ENCODE results near the gene NUDCD3.

NUDCD3 gene

DNA sequence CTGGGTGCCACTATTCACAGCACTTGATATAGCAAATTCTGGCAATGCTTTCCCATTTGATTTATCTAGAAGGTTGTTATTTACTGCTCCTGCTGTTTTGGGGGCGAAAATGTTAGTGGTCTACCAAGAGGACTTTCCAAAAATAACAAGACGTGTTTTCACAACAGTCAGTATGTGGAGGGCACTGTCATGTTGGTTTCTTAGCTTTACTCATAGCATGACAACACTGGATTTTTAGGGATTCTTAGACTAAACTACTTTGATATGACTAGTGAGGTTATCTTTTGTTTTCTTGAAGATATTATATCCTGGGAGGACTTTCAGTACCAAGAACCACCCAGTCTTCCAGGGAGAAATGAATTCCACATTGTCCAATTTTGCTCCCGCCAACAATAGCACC, 49.4 kb downstream of the NUDCD3 start:
- no peak overlapping the region for H3K4me3 Mint-ChIP-seq
- H3K27me3 Mint-ChIP-seq (ENCODE audit: low read depth) = no peaks in the 10 kb centered on the region
- no peak overlapping the region for H3K27ac Mint-ChIP-seq
- peaks cover 18% of the 10 kb centered on the region for H3K36me3 Mint-ChIP-seq (ENCODE audit: low read depth)
- no peaks in the 10 kb centered on the region for H3K4me1 Mint-ChIP-seq
- TF ChIP-seq, protein P1, sequence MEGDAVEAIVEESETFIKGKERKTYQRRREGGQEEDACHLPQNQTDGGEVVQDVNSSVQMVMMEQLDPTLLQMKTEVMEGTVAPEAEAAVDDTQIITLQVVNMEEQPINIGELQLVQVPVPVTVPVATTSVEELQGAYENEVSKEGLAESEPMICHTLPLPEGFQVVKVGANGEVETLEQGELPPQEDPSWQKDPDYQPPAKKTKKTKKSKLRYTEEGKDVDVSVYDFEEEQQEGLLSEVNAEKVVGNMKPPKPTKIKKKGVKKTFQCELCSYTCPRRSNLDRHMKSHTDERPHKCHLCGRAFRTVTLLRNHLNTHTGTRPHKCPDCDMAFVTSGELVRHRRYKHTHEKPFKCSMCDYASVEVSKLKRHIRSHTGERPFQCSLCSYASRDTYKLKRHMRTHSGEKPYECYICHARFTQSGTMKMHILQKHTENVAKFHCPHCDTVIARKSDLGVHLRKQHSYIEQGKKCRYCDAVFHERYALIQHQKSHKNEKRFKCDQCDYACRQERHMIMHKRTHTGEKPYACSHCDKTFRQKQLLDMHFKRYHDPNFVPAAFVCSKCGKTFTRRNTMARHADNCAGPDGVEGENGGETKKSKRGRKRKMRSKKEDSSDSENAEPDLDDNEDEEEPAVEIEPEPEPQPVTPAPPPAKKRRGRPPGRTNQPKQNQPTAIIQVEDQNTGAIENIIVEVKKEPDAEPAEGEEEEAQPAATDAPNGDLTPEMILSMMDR (IDR thresholded peaks at IDR 0.05; ENCODE audit: unreplicated experiment in 3 of 3) = no peak
- H3K9me3 Mint-ChIP-seq = no peaks in the 10 kb centered on the region

DNA sequence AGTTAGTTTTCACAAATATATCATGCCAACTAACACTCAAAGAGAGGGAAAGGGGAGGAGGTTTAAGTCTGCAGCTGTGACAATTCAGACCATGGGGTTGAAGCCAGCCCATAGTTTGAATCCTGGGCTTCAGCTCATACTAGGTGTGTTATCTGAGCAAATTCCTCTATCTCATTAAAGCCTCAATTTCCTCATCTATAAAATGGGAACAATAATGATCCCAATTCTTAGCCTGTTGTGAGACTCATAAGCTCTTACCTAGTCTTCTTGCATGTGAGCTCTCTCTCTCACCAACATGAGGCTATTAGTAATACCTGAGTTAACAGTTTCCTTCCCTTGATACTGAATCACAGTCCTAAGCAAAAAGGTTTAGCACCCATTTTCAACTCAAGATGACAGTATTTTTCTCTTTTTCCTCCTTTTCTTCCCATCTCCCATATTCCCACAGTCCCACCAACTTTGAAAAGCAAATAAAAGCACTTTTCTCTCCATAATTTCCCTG, 49.8 kb downstream of the NUDCD3 start:
- Mint-ChIP-seq H3K27me3 (ENCODE audit: low read depth) (no peaks in the 10 kb centered on the region), H3K27ac (no peak overlapping the region), H3K4me1 (no peaks in the 10 kb centered on the region), H3K9me3 (no peaks in the 10 kb centered on the region), H3K4me3 (no peak overlapping the region), H3K36me3 (ENCODE audit: low read depth) (peaks cover 15% of the 10 kb centered on the region)
- TF ChIP-seq, protein P1 (IDR thresholded peaks at IDR 0.05; ENCODE audit: unreplicated experiment in 3 of 3) = no peak

DNA sequence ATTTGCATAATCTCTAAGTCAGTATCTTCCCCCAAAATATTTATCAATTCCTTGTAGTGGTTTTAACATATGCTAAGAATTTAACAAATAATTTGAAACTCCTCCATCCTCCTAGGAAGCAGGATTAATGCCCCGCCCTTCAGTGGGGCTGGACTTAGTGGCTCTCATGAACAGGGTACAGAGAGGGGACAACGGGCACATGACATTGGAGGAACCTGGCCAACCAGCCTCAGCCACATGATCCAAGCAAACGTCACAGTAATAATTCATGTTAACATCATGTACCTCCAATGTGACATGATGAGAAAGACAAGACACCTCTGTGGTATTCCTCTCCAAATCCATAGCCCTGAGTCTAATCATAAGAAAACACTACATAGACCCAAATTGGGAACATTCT, 50.5 kb downstream of the NUDCD3 start:
- TF ChIP-seq, protein P1 (IDR thresholded peaks at IDR 0.05; ENCODE audit: unreplicated experiment in 3 of 3) = no peak
- H3K36me3 Mint-ChIP-seq (ENCODE audit: low read depth) = peaks cover 9% of the 10 kb centered on the region
- no peak overlapping the region for H3K27ac Mint-ChIP-seq
- no peak overlapping the region for H3K4me3 Mint-ChIP-seq
- H3K4me1 Mint-ChIP-seq = no peaks in the 10 kb centered on the region
- H3K9me3 Mint-ChIP-seq = no peaks in the 10 kb centered on the region
- H3K27me3 Mint-ChIP-seq (ENCODE audit: low read depth) = no peaks in the 10 kb centered on the region

DNA sequence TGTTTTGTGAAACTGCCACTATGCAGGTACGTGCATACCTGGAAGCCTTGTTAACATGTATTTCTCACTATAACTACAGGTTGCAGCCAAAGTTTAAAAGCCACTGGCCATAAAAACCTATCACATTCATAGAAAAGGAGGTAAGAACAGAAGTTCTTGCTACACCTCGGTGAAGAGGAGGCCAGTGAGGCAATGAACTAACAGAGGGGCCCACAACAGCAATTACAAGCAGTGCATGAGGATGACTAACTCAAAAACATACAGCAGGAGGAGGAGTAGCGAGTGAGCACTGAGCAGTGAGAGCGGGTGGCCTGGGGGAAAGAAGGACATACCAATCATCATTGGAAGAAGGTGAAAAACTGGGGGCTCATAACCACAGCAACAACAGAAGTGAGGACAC, 51.6 kb downstream of the NUDCD3 start:
- Mint-ChIP-seq H3K4me3 (no peak overlapping the region), H3K9me3 (no peaks in the 10 kb centered on the region), H3K36me3 (ENCODE audit: low read depth) (peaks cover 8% of the 10 kb centered on the region), H3K27ac (no peak overlapping the region), H3K27me3 (ENCODE audit: low read depth) (no peaks in the 10 kb centered on the region), H3K4me1 (peaks cover 4% of the 10 kb centered on the region)
- TF ChIP-seq, protein P1 (IDR thresholded peaks at IDR 0.05; ENCODE audit: unreplicated experiment in 3 of 3) = no peak

DNA sequence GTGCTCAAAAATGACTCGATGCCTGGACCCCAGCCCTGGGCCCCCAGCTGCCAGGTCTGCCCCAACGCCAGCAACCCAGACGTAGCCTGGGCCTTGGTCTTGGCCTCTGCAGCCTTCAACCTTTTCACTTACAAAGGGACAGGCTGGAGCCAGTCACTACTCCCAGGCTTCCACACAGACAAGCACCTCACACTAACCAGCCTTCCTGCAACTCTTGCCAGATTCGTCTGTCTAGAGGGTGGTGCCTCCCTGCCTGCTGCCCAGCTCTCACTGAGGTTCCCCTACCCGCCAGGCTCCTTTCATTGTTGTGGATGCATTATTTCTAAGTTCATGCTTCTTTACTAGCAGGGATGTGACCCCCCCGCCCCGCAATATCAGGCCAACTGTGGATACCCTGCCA, 56.3 kb downstream of the NUDCD3 start:
- TF ChIP-seq, protein P1 (IDR thresholded peaks at IDR 0.05; ENCODE audit: unreplicated experiment in 3 of 3) = no peak
- no peaks in the 10 kb centered on the region for H3K9me3 Mint-ChIP-seq
- peaks cover 8% of the 10 kb centered on the region for H3K36me3 Mint-ChIP-seq (ENCODE audit: low read depth)
- no peak overlapping the region for H3K4me3 Mint-ChIP-seq
- no peak overlapping the region for H3K27ac Mint-ChIP-seq
- H3K4me1 Mint-ChIP-seq = peaks cover 8% of the 10 kb centered on the region
- H3K27me3 Mint-ChIP-seq (ENCODE audit: low read depth) = no peaks in the 10 kb centered on the region

DNA sequence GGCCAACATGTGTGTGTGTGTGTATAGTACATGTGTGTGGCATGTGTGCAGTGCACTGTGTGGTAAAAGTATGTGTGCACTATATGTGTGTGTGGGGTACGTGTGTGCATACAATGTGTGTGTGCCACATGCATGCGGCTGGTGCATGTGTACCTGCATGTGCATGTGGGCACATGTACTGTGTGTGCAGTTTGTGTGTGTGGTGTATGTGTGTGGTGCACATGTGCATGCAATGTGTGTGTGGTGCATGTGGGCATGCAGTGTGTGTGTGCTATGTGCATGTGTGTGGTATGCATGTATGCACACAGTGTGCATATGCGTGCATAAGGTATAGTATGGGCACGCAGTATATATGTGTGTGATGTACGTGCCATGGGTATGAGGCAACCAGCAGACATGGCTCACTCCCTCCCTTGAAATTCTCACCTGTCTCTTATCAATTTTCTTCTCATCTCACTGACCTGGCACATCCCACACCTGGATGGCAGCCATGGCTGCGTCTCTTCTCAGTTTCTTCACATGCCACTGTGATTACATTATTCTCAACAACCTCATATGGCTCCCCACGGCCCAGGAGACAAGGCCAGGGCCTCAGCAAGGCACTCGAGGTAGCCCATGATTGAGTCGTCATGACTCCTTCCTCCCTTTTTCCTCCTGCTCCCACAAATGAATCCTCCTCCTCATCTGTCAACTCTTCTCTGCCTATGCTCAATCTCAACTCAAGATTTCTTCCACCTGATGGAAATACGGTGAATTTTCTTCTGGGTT, 57.0 kb downstream of the NUDCD3 start:
- H3K9me3 Mint-ChIP-seq = no peaks in the 10 kb centered on the region
- peaks cover 8% of the 10 kb centered on the region for H3K4me1 Mint-ChIP-seq
- H3K36me3 Mint-ChIP-seq (ENCODE audit: low read depth) = peaks cover 8% of the 10 kb centered on the region
- no peak overlapping the region for H3K27ac Mint-ChIP-seq
- TF ChIP-seq, protein P1 (IDR thresholded peaks at IDR 0.05; ENCODE audit: unreplicated experiment in 3 of 3) = no peak
- no peaks in the 10 kb centered on the region for H3K27me3 Mint-ChIP-seq (ENCODE audit: low read depth)
- no peak overlapping the region for H3K4me3 Mint-ChIP-seq

Measured in nephron (organoid).